Activated CD8-positive, alpha-beta memory T cell treated with anti-CD3 and anti-CD28 coated beads, Interleukin-2, amount 50 U/mL, for 48 hours (primary cell): Measurements from ENCODE around the gene WFDC10B.
"Not testable (repeated sequence)": the region's sequence is repeated elsewhere in the genome, so short reads cannot be mapped to it uniquely, and the experiment has no call there.

Experiments used
- DNase-seq: peaks from one replicate; pipeline ENCODE4 v3.0.0-alpha.2; 2020

The WFDC10B gene

GRCh38 chr20:45646875-45647274 lies 57.9 kb downstream of the WFDC10B start:
- DNase-seq: no peak

DNA sequence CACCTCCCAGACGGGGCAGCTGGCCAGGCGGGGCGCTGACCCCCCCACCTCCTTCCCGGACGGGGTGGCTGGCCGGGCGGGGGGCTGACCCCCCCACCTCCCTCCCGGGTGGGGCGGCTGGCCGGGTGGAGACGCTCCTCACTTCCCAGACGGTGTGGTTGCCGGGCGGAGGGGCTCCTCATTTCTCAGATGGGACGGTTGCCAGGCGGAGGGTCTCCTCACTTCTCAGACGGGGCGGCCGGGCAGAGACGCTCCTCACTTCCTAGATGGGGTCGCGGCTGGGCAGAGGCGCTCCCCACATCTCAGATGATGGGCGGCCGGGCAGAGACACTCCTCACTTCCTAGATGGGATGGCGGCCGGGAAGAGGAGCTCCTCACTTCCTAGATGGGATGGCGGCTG lies 59.0 kb downstream of the WFDC10B start:
- not testable (repeated sequence) for DNase-seq

GRCh38 chr20:45641076-45641475 lies 63.7 kb downstream of the WFDC10B start:
- not testable (repeated sequence) for DNase-seq

GRCh38 chr20:45639687-45640086 lies 65.1 kb downstream of the WFDC10B start:
- DNase-seq: no peak

- DNase-seq: no peak
Measured at GRCh38 chr20:45636513-45636912, 68.3 kb downstream of the WFDC10B start.
